ENCODE measurements around the gene CLEC10A. TPM values are rescaled to one million over a fixed set of nuclear protein-coding genes. Genes with fewer than 3 reads are reported as not detected.

CLEC10A gene
- polyA plus RNA-seq, 1 experiment = not detected

DNA sequence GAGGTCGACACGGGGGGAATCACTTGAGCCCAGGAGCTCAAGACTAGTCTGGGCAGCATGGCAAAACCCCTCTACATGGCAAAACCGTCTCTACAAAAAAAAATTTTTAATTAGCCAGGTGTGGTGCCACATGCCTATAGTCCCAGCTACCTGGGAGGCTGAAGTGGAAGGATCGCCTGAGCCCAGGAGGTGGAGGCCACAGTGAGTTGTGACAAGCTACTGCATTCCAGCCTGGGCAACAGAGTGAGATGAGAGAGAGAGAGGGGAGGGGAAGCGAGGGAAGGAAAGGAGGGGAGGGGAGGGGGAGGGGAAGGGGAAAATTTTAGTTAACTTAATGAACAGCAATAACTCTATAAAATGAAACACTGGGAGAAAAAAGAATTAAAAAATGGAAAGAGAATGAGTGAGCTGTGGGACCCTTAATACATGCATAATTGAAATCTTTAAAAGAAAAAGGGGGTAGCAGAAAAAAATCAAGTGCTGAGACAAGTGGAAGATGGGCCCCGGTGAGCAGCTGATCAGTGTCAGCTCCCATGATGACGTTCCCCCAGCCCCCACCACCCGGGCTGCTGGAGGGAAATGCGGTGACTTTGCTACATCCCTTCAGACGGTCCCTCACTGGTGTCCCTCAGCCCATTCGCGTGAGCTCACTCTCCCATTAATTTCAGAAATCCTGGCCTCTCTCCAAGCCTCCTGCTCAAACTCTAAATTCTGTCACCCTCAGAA lies 31.9 kb upstream of the CLEC10A start:
- POLR2A ChIA-PET = no interaction called here
- TF ChIP-seq, protein P1, sequence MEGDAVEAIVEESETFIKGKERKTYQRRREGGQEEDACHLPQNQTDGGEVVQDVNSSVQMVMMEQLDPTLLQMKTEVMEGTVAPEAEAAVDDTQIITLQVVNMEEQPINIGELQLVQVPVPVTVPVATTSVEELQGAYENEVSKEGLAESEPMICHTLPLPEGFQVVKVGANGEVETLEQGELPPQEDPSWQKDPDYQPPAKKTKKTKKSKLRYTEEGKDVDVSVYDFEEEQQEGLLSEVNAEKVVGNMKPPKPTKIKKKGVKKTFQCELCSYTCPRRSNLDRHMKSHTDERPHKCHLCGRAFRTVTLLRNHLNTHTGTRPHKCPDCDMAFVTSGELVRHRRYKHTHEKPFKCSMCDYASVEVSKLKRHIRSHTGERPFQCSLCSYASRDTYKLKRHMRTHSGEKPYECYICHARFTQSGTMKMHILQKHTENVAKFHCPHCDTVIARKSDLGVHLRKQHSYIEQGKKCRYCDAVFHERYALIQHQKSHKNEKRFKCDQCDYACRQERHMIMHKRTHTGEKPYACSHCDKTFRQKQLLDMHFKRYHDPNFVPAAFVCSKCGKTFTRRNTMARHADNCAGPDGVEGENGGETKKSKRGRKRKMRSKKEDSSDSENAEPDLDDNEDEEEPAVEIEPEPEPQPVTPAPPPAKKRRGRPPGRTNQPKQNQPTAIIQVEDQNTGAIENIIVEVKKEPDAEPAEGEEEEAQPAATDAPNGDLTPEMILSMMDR (IDR thresholded peaks at IDR 0.05; ENCODE audit: insufficient read depth, low read depth, low read length) = no peak
- CTCF ChIA-PET = interaction anchor here (1.8 kb wide), 1 partner anchor 59 kb away, joined by 4 read pairs; no protein-coding TSS in a partner anchor
- DNase-seq (ENCODE audit: low read depth) = no peak
- Histone ChIP-seq H3K4me3 (ENCODE audit: low read depth, low read length) (no peak overlapping the region), H3K27me3 (ENCODE audit: control insufficient read depth, insufficient read depth, low read length) (0 out of 2 replicates have a peak, but pooled peaks cover 1% of the 10 kb centered on the region), H3K36me3 (ENCODE audit: control insufficient read depth, insufficient read depth, low read length) (no peaks in the 10 kb centered on the region)

DNA sequence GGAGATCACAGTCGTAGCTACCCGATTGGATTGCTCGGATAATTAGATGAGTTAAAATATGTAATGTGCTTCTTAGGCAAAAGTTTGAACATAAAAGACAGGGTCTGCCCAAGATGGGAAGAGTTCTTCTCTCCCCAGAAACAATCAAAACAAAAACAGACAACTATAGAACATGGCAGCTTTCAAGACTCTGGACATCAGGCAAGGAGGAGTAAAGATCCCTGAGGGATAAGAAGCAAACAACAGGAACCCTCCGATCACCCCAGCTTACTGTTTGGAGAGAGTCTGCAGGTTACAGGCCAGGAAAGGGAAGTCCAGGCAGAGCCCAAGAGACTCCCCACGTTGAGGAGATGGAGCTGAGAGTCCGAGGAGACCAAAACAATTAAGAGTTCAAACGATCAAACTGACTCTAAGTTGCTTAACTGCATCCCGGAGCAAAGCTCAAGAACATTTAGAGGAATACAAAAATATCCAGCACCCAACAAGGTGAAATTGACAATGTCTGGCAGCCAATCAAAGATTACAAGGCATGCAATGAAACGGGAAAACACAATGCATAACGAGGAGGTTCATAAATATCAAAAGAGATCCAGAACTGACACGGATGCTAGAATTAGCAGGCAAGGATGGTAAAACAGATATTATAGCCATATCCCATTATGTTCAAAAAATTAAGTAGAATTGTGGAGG lies 30.7 kb upstream of the CLEC10A start:
- Histone ChIP-seq H3K27me3 (ENCODE audit: control insufficient read depth, insufficient read depth, low read length) (0 out of 2 replicates have a peak, but pooled peaks cover 1% of the 10 kb centered on the region), H3K36me3 (ENCODE audit: control insufficient read depth, insufficient read depth, low read length) (no peaks in the 10 kb centered on the region), H3K4me3 (ENCODE audit: low read depth, low read length) (no peak overlapping the region)
- no peak for DNase-seq (ENCODE audit: low read depth)
- ChIA-PET POLR2A (no interaction called here), CTCF (interaction anchor here (0.6 to 1.8 kb wide), 3 partner anchors 26 to 58 kb away, joined by 3 to 4 read pairs (median 4); no protein-coding TSS in a partner anchor)
- TF ChIP-seq, protein P1 (IDR thresholded peaks at IDR 0.05; ENCODE audit: insufficient read depth, low read depth, low read length) = no peak

DNA sequence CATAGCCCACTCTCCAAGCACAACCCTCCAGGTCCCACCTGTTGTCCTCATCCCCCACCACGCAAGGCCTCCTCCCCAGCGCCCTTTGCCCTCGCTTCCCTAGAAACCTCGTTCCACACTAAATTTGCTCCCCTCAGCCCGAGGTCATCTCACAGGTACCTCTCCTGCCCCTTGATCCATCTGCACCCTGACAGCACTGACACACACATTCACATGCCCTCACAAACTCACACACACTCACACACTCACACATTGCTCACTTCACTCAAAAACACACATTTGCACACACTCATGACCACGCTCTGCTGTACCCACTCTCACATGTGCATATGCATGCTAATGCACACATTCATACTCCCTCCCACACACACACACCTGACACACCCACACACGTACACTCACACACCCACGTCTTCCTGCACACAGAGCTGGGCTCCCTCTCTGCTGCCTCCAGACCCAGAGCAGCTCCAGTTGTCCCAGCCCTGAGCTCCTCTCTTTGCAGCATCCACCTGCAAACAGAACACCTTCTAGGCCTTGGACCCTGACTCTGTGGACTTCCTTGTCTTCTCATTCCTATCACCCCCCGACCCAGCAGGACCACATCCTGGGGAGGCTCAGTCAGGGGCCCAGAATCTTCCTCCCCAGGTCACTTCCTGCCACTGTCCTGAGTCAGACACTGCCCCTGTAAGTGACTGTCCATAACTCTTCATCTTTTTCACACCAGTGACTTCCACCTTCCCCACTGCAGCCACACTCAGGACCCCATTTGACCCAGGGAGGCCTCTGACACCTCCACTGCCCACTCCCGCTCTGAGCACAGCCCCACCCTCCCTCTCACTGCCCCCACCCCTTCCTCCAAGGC lies 29.6 kb upstream of the CLEC10A start:
- Histone ChIP-seq H3K27me3 (ENCODE audit: control insufficient read depth, insufficient read depth, low read length) (0 out of 2 replicates have a peak, but pooled peaks cover 1% of the 10 kb centered on the region), H3K36me3 (ENCODE audit: control insufficient read depth, insufficient read depth, low read length) (no peaks in the 10 kb centered on the region), H3K4me3 (ENCODE audit: low read depth, low read length) (no peak overlapping the region)
- DNase-seq (ENCODE audit: low read depth) = no peak
- ChIA-PET CTCF (interaction anchor here (1.1 to 1.8 kb wide), 2 partner anchors 27 to 57 kb away, joined by 4 read pairs; no protein-coding TSS in a partner anchor), POLR2A (no interaction called here)
- TF ChIP-seq, protein P1 (IDR thresholded peaks at IDR 0.05; ENCODE audit: insufficient read depth, low read depth, low read length) = no peak

GRCh38 chr17:7108981-7109380 lies 28.9 kb upstream of the CLEC10A start:
- Histone ChIP-seq H3K27me3 (ENCODE audit: control insufficient read depth, insufficient read depth, low read length) (0 out of 2 replicates have a peak, but pooled peaks cover 1% of the 10 kb centered on the region), H3K36me3 (ENCODE audit: control insufficient read depth, insufficient read depth, low read length) (no peaks in the 10 kb centered on the region), H3K4me3 (ENCODE audit: low read depth, low read length) (no peak overlapping the region)
- ChIA-PET CTCF (no interaction called here), POLR2A (no interaction called here)
- TF ChIP-seq, protein P1 (IDR thresholded peaks at IDR 0.05; ENCODE audit: insufficient read depth, low read depth, low read length) = no peak
- DNase-seq (ENCODE audit: low read depth) = no peak
